ENCODE data around the gene C11orf68.
A peak's percentile ranks its signal among the peaks of the same experiment; 100 is the strongest.

The C11orf68 gene

DNA sequence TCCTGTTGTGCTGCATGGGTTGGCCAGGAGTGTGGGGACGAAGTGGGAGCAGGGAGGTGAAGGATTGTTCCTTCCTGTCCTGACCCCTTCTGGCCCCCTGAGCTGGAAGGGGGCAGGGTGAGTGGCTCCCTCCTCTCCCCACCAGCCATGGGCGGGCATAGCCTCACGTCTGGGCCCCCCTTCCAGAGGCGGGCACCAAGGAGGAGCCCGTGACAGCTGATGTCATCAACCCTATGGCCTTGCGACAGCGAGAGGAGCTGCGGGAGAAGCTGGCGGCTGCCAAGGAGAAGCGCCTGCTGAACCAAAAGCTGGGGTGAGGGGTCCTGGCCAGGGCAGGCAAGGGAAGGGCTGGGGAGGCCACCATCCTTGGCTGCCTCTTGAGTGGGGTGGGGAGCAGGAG is 46.0 kb upstream of the C11orf68 start:
- Histone ChIP-seq H3F3A (ENCODE audit: insufficient read depth, low read length) (no peaks in the 10 kb centered on the region), H2AFZ (ENCODE audit: low read length) (no peak overlapping the region), H3K27ac (ENCODE audit: low read length) (no peak overlapping the region), H3K9me2 (replicated peaks; ENCODE audit: insufficient read depth, low read length) (no peaks in the 10 kb centered on the region), H4K20me1 (ENCODE audit: insufficient read depth, low read length) (no peaks in the 10 kb centered on the region), H3K4me1 (ENCODE audit: low read length) (peaks cover 10% of the 10 kb centered on the region), H3K9me3 (replicated peaks; ENCODE audit: insufficient read depth, low read length) (no peaks in the 10 kb centered on the region), H3K4me2 (ENCODE audit: low read depth, low read length) (no peak overlapping the region), H3K36me3 (replicated peaks; ENCODE audit: insufficient read depth, low read length) (no peaks in the 10 kb centered on the region; the same call in none of the 2 replicates), H3K9ac (ENCODE audit: low read length) (no peak overlapping the region), H3K79me2 (ENCODE audit: low read length) (peaks cover 53% of the 10 kb centered on the region), H3K4me3 (ENCODE audit: low read length) (no peak overlapping the region), H3K27me3 (replicated peaks; ENCODE audit: insufficient read depth, low read length) (no peaks in the 10 kb centered on the region)
- no peak for DNase-seq
- no peak for TF ChIP-seq EZH2phosphoT487 (IDR thresholded peaks at IDR 0.05; ENCODE audit: low read length)
- TF ChIP-seq EZH2 (optimal IDR thresholded peaks at IDR 0.05; ENCODE audit: low read depth, low read length) = no peak
- TF ChIP-seq, protein P1, sequence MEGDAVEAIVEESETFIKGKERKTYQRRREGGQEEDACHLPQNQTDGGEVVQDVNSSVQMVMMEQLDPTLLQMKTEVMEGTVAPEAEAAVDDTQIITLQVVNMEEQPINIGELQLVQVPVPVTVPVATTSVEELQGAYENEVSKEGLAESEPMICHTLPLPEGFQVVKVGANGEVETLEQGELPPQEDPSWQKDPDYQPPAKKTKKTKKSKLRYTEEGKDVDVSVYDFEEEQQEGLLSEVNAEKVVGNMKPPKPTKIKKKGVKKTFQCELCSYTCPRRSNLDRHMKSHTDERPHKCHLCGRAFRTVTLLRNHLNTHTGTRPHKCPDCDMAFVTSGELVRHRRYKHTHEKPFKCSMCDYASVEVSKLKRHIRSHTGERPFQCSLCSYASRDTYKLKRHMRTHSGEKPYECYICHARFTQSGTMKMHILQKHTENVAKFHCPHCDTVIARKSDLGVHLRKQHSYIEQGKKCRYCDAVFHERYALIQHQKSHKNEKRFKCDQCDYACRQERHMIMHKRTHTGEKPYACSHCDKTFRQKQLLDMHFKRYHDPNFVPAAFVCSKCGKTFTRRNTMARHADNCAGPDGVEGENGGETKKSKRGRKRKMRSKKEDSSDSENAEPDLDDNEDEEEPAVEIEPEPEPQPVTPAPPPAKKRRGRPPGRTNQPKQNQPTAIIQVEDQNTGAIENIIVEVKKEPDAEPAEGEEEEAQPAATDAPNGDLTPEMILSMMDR (IDR thresholded peaks at IDR 0.05; ENCODE audit: low read length) = no peak

DNA sequence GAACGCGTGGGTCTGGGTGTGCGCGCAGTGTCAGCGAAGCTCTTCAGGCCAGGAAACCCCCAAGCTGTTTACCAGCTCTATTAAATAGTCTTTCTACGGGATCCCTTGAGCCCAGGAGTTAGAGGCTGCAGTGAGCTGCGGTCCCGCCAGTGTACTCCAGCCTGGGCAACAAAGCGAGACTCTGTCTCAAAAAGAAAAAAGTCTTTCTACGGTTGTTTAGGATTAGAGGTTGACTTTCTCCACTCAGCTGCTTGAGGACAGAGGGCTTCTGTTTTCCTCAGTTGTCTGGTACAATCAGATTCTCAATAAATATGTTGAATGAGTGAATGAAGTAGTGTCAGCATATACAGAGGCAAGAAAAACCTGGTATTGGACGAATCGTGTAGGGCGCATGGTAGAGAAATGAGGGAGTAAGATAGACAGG is 43.3 kb upstream of the C11orf68 start:
- Histone ChIP-seq H3F3A (ENCODE audit: insufficient read depth, low read length) (peaks cover 4% of the 10 kb centered on the region; the same call in 1 of the 2 replicates), H4K20me1 (ENCODE audit: insufficient read depth, low read length) (no peaks in the 10 kb centered on the region), H3K9me3 (replicated peaks; ENCODE audit: insufficient read depth, low read length) (no peaks in the 10 kb centered on the region), H3K27me3 (replicated peaks; ENCODE audit: insufficient read depth, low read length) (no peaks in the 10 kb centered on the region), H3K4me3 (ENCODE audit: low read length) (peak overlapping the region; percentile 93), H3K9me2 (replicated peaks; ENCODE audit: insufficient read depth, low read length) (no peaks in the 10 kb centered on the region), H3K79me2 (ENCODE audit: low read length) (peaks cover 50% of the 10 kb centered on the region), H3K36me3 (replicated peaks; ENCODE audit: insufficient read depth, low read length) (no peaks in the 10 kb centered on the region; the same call in none of the 2 replicates), H3K9ac (ENCODE audit: low read length) (peak overlapping the region; percentile 72), H3K4me1 (ENCODE audit: low read length) (peaks cover 17% of the 10 kb centered on the region), H3K27ac (ENCODE audit: low read length) (no peak overlapping the region), H2AFZ (ENCODE audit: low read length) (no peak overlapping the region), H3K4me2 (ENCODE audit: low read depth, low read length) (peak overlapping the region; percentile 94)
- no peak for DNase-seq
- TF ChIP-seq EZH2 (optimal IDR thresholded peaks at IDR 0.05; ENCODE audit: low read depth, low read length) (no peak), EZH2phosphoT487 (IDR thresholded peaks at IDR 0.05; ENCODE audit: low read length) (no peak)
- TF ChIP-seq, protein P1 (IDR thresholded peaks at IDR 0.05; ENCODE audit: low read length) = no peak

DNA sequence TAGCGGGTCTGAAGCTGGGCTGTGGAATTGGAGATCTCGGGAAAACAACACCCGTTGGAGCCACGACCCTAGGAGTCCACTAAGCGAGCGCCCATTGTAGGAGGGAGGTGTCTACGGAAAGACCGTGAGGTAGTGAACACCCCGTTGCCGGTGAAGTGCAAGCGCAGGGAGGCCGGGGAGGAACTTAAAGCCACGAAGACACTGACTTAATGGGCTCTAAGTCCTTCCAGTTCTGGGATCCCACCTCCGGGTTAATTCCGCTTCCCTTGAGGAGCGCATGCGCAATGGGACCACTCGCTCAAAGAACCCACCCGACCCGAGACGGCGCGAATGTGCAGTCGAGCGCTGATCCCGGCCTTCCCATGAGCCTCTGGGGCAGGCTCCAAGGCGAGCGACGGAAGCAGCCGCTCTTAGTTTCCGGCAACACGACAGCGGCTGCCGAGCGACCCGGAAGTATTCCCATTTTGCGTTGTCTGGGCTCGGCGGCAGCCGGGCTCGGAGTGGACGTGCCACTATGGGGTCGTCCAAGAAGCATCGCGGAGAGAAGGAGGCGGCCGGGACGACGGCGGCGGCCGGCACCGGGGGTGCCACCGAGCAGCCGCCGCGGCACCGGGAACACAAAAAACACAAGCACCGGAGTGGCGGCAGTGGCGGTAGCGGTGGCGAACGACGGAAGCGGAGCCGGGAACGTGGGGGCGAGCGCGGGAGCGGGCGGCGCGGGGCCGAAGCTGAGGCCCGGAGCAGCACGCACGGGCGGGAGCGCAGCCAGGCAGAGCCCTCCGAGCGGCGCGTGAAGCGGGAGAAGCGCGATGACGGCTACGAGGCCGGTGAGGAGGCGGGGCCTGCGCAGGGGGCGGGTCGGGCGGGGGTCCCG is 42.6 kb upstream of the C11orf68 start, which contains the start of gene SART1:
SART1 (plus strand) TSS at position 468 of the 874 bp plus-strand sequence; CDS start at position 515, 47 bp downstream.
- H3K4me2 ChIP-seq (ENCODE audit: low read depth, low read length) = peak within 1 kb of the TSS; percentile 94
- H3K9me3 ChIP-seq (replicated peaks; ENCODE audit: insufficient read depth, low read length) = no peaks in the 10 kb centered on the region
- TF ChIP-seq, protein P1 (IDR thresholded peaks at IDR 0.05; ENCODE audit: low read length) = no peak
- no peak for TF ChIP-seq EZH2 (optimal IDR thresholded peaks at IDR 0.05; ENCODE audit: low read depth, low read length)
- no peak for TF ChIP-seq EZH2phosphoT487 (IDR thresholded peaks at IDR 0.05; ENCODE audit: low read length)
- H3F3A ChIP-seq (ENCODE audit: insufficient read depth, low read length) = peaks cover 10% of the 10 kb centered on the region
- H2AFZ ChIP-seq (ENCODE audit: low read length) = peak within 1 kb of the TSS; percentile 87
- H3K79me2 ChIP-seq (ENCODE audit: low read length) = peaks cover 50% of the 10 kb centered on the region
- H3K4me3 ChIP-seq (ENCODE audit: low read length) = peak within 1 kb of the TSS; percentile 93
- peaks cover 21% of the 10 kb centered on the region for H3K4me1 ChIP-seq (ENCODE audit: low read length)
- H3K27ac ChIP-seq (ENCODE audit: low read length) = peak within 1 kb of the TSS; percentile 71; the same call in 1 of the 2 replicates
- peak within 1 kb of the TSS; percentile 96 for H3K9ac ChIP-seq (ENCODE audit: low read length)
- no peaks in the 10 kb centered on the region for H3K27me3 ChIP-seq (replicated peaks; ENCODE audit: insufficient read depth, low read length)
- H3K36me3 ChIP-seq (replicated peaks; ENCODE audit: insufficient read depth, low read length) = no peaks in the 10 kb centered on the region; the same call in none of the 2 replicates
- H4K20me1 ChIP-seq (ENCODE audit: insufficient read depth, low read length) = no peaks in the 10 kb centered on the region
- no peaks in the 10 kb centered on the region for H3K9me2 ChIP-seq (replicated peaks; ENCODE audit: insufficient read depth, low read length)
- DNase-seq = peak; percentile 97

All from MM.1S (cell line).